HepG2 (cell line): ENCODE data around the gene MAPK14. TPM values are rescaled to one million over a fixed set of nuclear protein-coding genes. Genes with fewer than 3 reads are reported as not detected.

Experiments used
- EED ChIP-seq: sonication (generic); formaldehyde crosslinking; IDR thresholded peaks from 2 replicates; pipeline ENCODE4 v1.5.0; 2020; ENCODE audit warnings: mild to moderate bottlenecking, missing genetic modification reagents
- EHMT2 ChIP-seq: fragments of 200-600 bp; sonication (generic); IDR thresholded peaks from 2 replicates; pipeline ENCODE4 v1.7.0; 2017; ENCODE audit warnings: antibody characterized with exemption, low read depth, low read length, borderline replicate concordance
- ESRRA ChIP-seq: sonication (generic); formaldehyde crosslinking; IDR thresholded peaks from 2 replicates; pipeline ENCODE4 v1.5.1; 2020; ENCODE audit warnings: mild to moderate bottlenecking, low read depth, missing genetic modification reagents
- HIVEP1 ChIP-seq: sonication (generic); formaldehyde crosslinking; IDR thresholded peaks from 2 replicates; pipeline ENCODE4 v1.4.0; 2020; ENCODE audit warnings: mild to moderate bottlenecking, missing genetic modification reagents
- HMGXB4 ChIP-seq, 2 experiments: sonication (generic) in 1 of 2; formaldehyde crosslinking in 1 of 2; IDR thresholded peaks; 2 replicates each; pipeline versions ENCODE4 v1.4.0 to v1.6.1; 2018 to 2020; ENCODE audit warnings: missing genetic modification reagents in 2 of 2, borderline replicate concordance in 1 of 2, low read depth in 1 of 2, mild to moderate bottlenecking in 1 of 2, missing biosample characterization in 1 of 2
- HNRNPLL ChIP-seq: fragments of 200-400 bp; formaldehyde crosslinking; IDR thresholded peaks from 2 replicates; pipeline ENCODE4 v1.6.1; 2017; ENCODE audit warnings: mild to moderate bottlenecking, low read depth, low read length; ENCODE audit not compliant: poor library complexity, severe bottlenecking
- PHF8 ChIP-seq: sonication (generic); formaldehyde crosslinking; IDR thresholded peaks from 2 replicates; pipeline ENCODE4 v1.5.0; 2020; ENCODE audit warnings: missing genetic modification reagents
- RXRB ChIP-seq: IDR thresholded peaks from 2 replicates; pipeline ENCODE4 v1.6.1; 2016; ENCODE audit warnings: borderline replicate concordance, missing genetic modification reagents, missing compliant biosample characterization
- SNAPC2 ChIP-seq: sonication (generic); formaldehyde crosslinking; IDR thresholded peaks from 2 replicates; pipeline ENCODE4 v1.8.1; 2022; ENCODE audit warnings: mild to moderate bottlenecking, missing genetic modification reagents
- ZBTB40 ChIP-seq, 2 experiments: fragments of 450-650 bp in 1 of 2; sonication (generic) in 1 of 2; formaldehyde crosslinking in 1 of 2; IDR thresholded peaks; 2 replicates each; pipeline versions ENCODE4 v1.6.1 to v1.8.0; 2016 to 2022; ENCODE audit warnings: antibody characterized with exemption in 1 of 2, mild to moderate bottlenecking in 1 of 2, missing genetic modification reagents in 1 of 2
- ZFP82 ChIP-seq: sonication (generic); formaldehyde crosslinking; IDR thresholded peaks from 2 replicates; pipeline ENCODE4 v1.5.1; 2020; ENCODE audit warnings: mild to moderate bottlenecking, missing genetic modification reagents, borderline replicate concordance
- ZKSCAN5 ChIP-seq: sonication (generic); formaldehyde crosslinking; IDR thresholded peaks from 2 replicates; pipeline ENCODE4 v1.5.1; 2020; ENCODE audit warnings: mild to moderate bottlenecking, missing genetic modification reagents
- ZNF333 ChIP-seq: sonication (generic); formaldehyde crosslinking; IDR thresholded peaks from 2 replicates; pipeline ENCODE4 v1.4.0; 2020; ENCODE audit warnings: mild to moderate bottlenecking, missing genetic modification reagents, borderline replicate concordance
- ZNF530 ChIP-seq: sonication (generic); formaldehyde crosslinking; IDR thresholded peaks from 2 replicates; pipeline ENCODE4 v1.5.0; 2020; ENCODE audit warnings: low read depth, mild to moderate bottlenecking, missing genetic modification reagents
- ZNF678 ChIP-seq: sonication (generic); formaldehyde crosslinking; IDR thresholded peaks from 2 replicates; pipeline ENCODE4 v1.4.0; 2020; ENCODE audit warnings: mild to moderate bottlenecking, missing genetic modification reagents
- ZNF709 ChIP-seq: sonication (generic); formaldehyde crosslinking; IDR thresholded peaks from 2 replicates; pipeline ENCODE4 v1.5.0; 2020; ENCODE audit warnings: mild to moderate bottlenecking, missing genetic modification reagents
- ZNF720 ChIP-seq: sonication (generic); formaldehyde crosslinking; IDR thresholded peaks from 2 replicates; pipeline ENCODE4 v1.4.0; 2020; ENCODE audit warnings: missing genetic modification reagents
- ZNF790 ChIP-seq: sonication (generic); formaldehyde crosslinking; IDR thresholded peaks from 2 replicates; pipeline ENCODE4 v1.8.0; 2022; ENCODE audit warnings: missing genetic modification reagents, mild to moderate bottlenecking, borderline replicate concordance
- polyA plus RNA-seq, 8 experiments: library from polyadenylated mRNA; depleted of rRNA in 3 of 8; stranded (reverse) in 7 of 8; unstranded in 1 of 8; fragments of >200 nt; fragmentation: Illumina TruSeq in 4 of 8; extraction: Trizol in 4 of 8; gene quantifications; 2 replicates each; pipeline versions ENCODE4 v1.2.1 to v1.2.3, GENCODE V29; 2011 to 2016; ENCODE audit warnings: low read depth in 4 of 8, missing spikeins in 1 of 8, mixed read lengths in 1 of 8; ENCODE audit not compliant: insufficient read depth in 1 of 8
- total RNA-seq, 5 experiments: library from RNA; depleted of rRNA; stranded (reverse); fragments of >200 nt; fragmentation: Illumina TruSeq; extraction: Trizol; gene quantifications; 2 replicates each; pipeline ENCODE4 v1.2.3, GENCODE V29; 2016; ENCODE audit warnings: low read depth in 1 of 5

Gene MAPK14
- total and polyA plus RNA-seq, 2 of the 13 experiments (the other 11 are each of a cell fraction or from before 2014, with no cell fraction given), result 66.3 to 67.3 TPM

DNA sequence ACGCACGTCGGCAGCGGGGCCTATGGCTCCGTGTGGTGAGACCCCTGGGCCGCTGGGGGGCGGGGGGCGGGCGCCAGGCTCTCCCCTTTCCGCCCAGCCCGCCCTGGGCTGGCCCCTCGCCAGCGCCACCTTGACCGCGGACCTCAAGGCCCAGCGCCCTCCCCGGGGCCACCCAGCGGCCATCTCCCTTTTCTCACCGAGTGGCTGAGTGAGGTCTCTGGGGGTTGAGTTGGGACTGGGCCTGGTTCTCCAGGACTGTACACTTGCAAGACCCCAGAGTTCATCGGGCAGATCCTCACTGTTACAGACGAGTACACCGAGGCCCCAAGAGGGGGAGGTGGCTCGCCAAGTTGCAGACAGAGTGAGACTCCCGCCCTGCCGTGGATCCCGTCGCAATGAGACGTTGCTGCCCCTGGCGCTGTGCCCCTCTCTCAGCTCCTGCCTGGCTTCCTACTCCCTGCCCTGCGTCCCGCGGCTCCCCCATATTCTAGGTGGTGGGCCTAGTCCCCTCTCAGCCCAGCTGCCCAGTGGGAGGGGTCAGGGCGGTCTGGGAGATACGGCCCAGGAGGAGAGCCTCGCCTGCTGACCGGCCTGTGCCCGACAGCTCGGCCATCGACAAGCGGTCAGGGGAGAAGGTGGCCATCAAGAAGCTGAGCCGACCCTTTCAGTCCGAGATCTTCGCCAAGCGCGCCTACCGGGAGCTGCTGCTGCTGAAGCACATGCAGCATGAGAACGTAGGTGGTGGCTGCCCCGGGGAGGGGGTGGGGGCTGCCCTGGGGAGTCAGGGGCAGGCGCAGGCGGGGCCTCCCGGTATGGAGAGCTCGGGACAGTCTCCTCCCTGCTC, 103.3 kb downstream of the MAPK14 start (continued):
- no peak for TF ChIP-seq ZBTB40 (IDR thresholded peaks at IDR 0.05)
- TF ChIP-seq ZBTB40 (CRISPR knock-in tag; IDR thresholded peaks at IDR 0.05), result peak; percentile 41
- TF ChIP-seq ZNF720 (CRISPR knock-in tag), result no peak
- peak; percentile 59 for TF ChIP-seq HNRNPLL
- TF ChIP-seq ZFP82 (CRISPR knock-in tag), result peak; percentile 94
- TF ChIP-seq ZNF678 (CRISPR knock-in tag), result peak; percentile 91; the same call in 1 of the 2 replicates
- TF ChIP-seq EHMT2, result no peak
- no peak for TF ChIP-seq ZNF790 (CRISPR knock-in tag)
- TF ChIP-seq ZKSCAN5 (CRISPR knock-in tag), result peak; percentile 62; the same call in 1 of the 2 replicates
- peak; percentile 83; the same call in 1 of the 2 replicates for TF ChIP-seq HIVEP1 (CRISPR knock-in tag)
- TF ChIP-seq ZNF530 (CRISPR knock-in tag), result no peak
- TF ChIP-seq ZNF333 (CRISPR knock-in tag), result 0 out of 2 replicates have a peak, but pooled peaks have one; percentile 77
- TF ChIP-seq EED (CRISPR knock-in tag), result no peak
- peak; percentile 54 for TF ChIP-seq RXRB
- TF ChIP-seq PHF8 (CRISPR knock-in tag), result peak; percentile 82
- TF ChIP-seq ZNF709, result no peak; the same call in 1 of the 2 replicates
- TF ChIP-seq SNAPC2 (CRISPR knock-in tag), result peak; percentile 81
- TF ChIP-seq HMGXB4 (CRISPR knock-in tag; IDR thresholded peaks at IDR 0.05; ENCODE audit: borderline replicate concordance in 1 of 2, low read depth in 1 of 2), result peak; percentile 29 to 97
- TF ChIP-seq ESRRA (CRISPR knock-in tag), result peak; percentile 64
